Measurements from ENCODE around the gene SEMA4A.

GRCh38 chr1:156196445-156196844, 43.1 kb downstream of the SEMA4A start:
- TF ChIP-seq CTCF (IDR thresholded peaks at IDR 0.05; ENCODE audit: insufficient read depth, low read depth, low read length) (no peak), EZH2 (IDR thresholded peaks at IDR 0.05; ENCODE audit: insufficient read depth, low read length) (no peak)

All from astrocyte (in vitro differentiated cells and primary cell).